H1 (cell line): ENCODE data around the gene RRAS2.

ENCODE experiments used
- CTCF ChIP-seq, 3 experiments: IDR thresholded peaks; 1 replicate in 2 of 3; 2 replicates in 1 of 3; pipeline versions ENCODE4 v1.5.1 to v1.6.1; 2011; ENCODE audit warnings: low read length in 3 of 3, mild to moderate bottlenecking in 3 of 3, inconsistent platforms in 2 of 3, low read depth in 1 of 3, moderate library complexity in 1 of 3; ENCODE audit not compliant: insufficient read depth in 1 of 3; ENCODE audit errors: control extremely low read depth in 1 of 3
- POLR2A ChIP-seq, 2 experiments: IDR thresholded peaks; 1 replicate in 1 of 2; 2 replicates in 1 of 2; pipeline ENCODE4 v1.6.1; 2011; ENCODE audit warnings: low read depth in 2 of 2, low read length in 2 of 2, mild to moderate bottlenecking in 2 of 2; ENCODE audit errors: control extremely low read depth in 1 of 2

DNA sequence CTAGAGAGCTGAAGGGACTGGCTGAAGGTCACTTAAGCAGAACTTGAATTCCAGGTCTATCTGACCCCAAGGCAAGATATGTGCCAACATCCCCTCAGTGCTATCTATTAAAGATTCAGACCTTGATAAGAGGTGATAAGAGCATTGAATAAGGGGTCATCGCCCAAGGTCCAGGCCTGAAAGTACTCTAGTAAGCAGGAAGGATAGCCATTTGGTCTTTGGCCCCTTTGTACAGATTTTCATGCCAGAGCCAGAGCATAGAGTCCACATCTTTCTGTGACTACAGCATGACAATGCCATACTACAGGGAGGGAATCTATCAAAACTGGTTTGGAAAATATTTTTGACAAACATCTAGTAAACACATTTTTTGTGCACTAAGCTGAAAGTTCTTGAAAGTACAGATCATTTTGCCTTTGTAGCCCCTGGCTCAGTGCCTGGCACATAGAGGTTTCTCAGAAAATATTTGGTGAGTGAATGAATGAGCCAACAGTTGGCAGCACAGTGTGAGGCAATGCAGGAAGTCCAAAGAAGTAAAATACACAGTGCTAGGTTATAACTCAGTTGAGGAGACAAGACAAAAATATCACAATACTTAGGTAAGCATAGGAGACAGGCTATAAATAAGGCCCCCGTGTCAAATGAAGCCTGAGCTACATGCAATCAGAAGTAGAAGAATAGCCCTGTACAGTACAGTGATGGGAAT lies 15.1 kb upstream of the RRAS2 start:
- TF ChIP-seq CTCF (IDR thresholded peaks at IDR 0.05; ENCODE audit: control extremely low read depth in 1 of 3, insufficient read depth in 1 of 3, low read depth in 1 of 3, low read length in 3 of 3) (no peak), POLR2A (IDR thresholded peaks at IDR 0.05; ENCODE audit: control extremely low read depth in 1 of 2, low read depth in 2 of 2, low read length in 2 of 2) (no peak)
